K562 (cell line): ENCODE results near the gene PTP4A2. TPM values are rescaled to one million over a fixed set of nuclear protein-coding genes. Genes with fewer than 3 reads are reported as not detected.

ENCODE experiments used
- ARID1B ChIP-seq: fragments of 450-650 bp; IDR thresholded peaks from 2 replicates; pipeline ENCODE4 v1.6.1; 2016; ENCODE audit warnings: antibody characterized with exemption, mild to moderate bottlenecking, inconsistent platforms
- ASH1L ChIP-seq: fragments of 450-650 bp; IDR thresholded peaks from 2 replicates; pipeline ENCODE4 v1.6.1; 2018; ENCODE audit warnings: borderline replicate concordance, mild to moderate bottlenecking, low read depth; ENCODE audit not compliant: partially characterized antibody
- CEBPG ChIP-seq, 3 experiments: fragments of 200-800 bp in 1 of 3; sonication (Bioruptor generic) in 1 of 3; sonication (generic) in 1 of 3; formaldehyde crosslinking in 1 of 3; IDR thresholded peaks in 2 of 3; conservative IDR thresholded peaks in 1 of 3; 2 replicates each; pipeline versions ENCODE4 v1.6.1 to v1.8.0; 2016 to 2022; ENCODE audit warnings: missing compliant biosample characterization in 2 of 3, missing genetic modification characterization in 2 of 3, mild to moderate bottlenecking in 1 of 3, missing genetic modification reagents in 1 of 3
- ELF1 ChIP-seq: fragments of 200-800 bp; sonication (Bioruptor generic); IDR thresholded peaks from 2 replicates; pipeline ENCODE4 v1.6.1; 2016; ENCODE audit warnings: missing genetic modification characterization, missing compliant biosample characterization
- FIP1L1 ChIP-seq: fragments of 200-400 bp; formaldehyde crosslinking; IDR thresholded peaks from 2 replicates; pipeline ENCODE4 v1.6.1; 2018; ENCODE audit warnings: mild to moderate bottlenecking, low read depth, low read length; ENCODE audit not compliant: poor library complexity, severe bottlenecking
- FOXA3 ChIP-seq, 2 experiments: fragments of 450-650 bp in 1 of 2; sonication (generic) in 1 of 2; formaldehyde crosslinking; IDR thresholded peaks in 1 of 2; conservative IDR thresholded peaks in 1 of 2; 2 replicates each; pipeline versions ENCODE4 v1.4.0 to v1.8.0; 2020 to 2022; ENCODE audit warnings: mild to moderate bottlenecking in 2 of 2, missing genetic modification reagents in 1 of 2
- FUS ChIP-seq: fragments of 200-400 bp; formaldehyde crosslinking; optimal IDR thresholded peaks from 2 replicates; pipeline ENCODE3; 2017; ENCODE audit warnings: low read depth, low read length
- GATAD2A ChIP-seq: fragments of 450-650 bp; IDR thresholded peaks from 2 replicates; pipeline ENCODE4 v1.6.1; 2017
- HNRNPL ChIP-seq: fragments of 200-400 bp; formaldehyde crosslinking; IDR thresholded peaks from 2 replicates; pipeline ENCODE4 v1.6.1; 2017; ENCODE audit warnings: low read depth, mild to moderate bottlenecking, low read length
- KAT8 ChIP-seq: fragments of 450-650 bp; IDR thresholded peaks from 2 replicates; pipeline ENCODE4 v1.6.1; 2016; ENCODE audit warnings: low read depth, mild to moderate bottlenecking
- MYNN ChIP-seq, 2 experiments: sonication (generic); formaldehyde crosslinking in 1 of 2; IDR thresholded peaks; 2 replicates each; pipeline versions ENCODE4 v1.5.0 to v1.6.1; 2016 to 2020; ENCODE audit warnings: antibody characterized with exemption in 1 of 2, missing genetic modification reagents in 1 of 2
- NFE2L1 ChIP-seq: fragments of 450-650 bp; IDR thresholded peaks from 2 replicates; pipeline ENCODE4 v1.6.1; 2016; ENCODE audit warnings: missing genetic modification characterization, low read depth, mild to moderate bottlenecking, missing compliant biosample characterization, moderate library complexity, borderline replicate concordance
- PHF8 ChIP-seq: fragments of 200-600 bp; sonication (generic); IDR thresholded peaks from 2 replicates; pipeline ENCODE4 v1.6.1; 2012; ENCODE audit warnings: mixed run types, mild to moderate bottlenecking, inconsistent platforms, low read length, moderate library complexity, borderline replicate concordance
- POLR2AphosphoS2 ChIP-seq: IDR thresholded peaks from 2 replicates; pipeline ENCODE4 v1.6.1; 2012; ENCODE audit warnings: low read length, improper control_type of control experiment
- RB1 ChIP-seq: fragments of 450-650 bp; IDR thresholded peaks from 2 replicates; pipeline ENCODE4 v1.6.1; 2017; ENCODE audit warnings: low read depth, mild to moderate bottlenecking
- RBM15 ChIP-seq: fragments of 200-400 bp; formaldehyde crosslinking; IDR thresholded peaks from 2 replicates; pipeline ENCODE4 v1.6.1; 2018; ENCODE audit warnings: mild to moderate bottlenecking, low read length, moderate library complexity; ENCODE audit not compliant: insufficient read depth
- SETDB1 ChIP-seq: IDR thresholded peaks from one replicate; pipeline ENCODE4 v1.6.1; 2012; ENCODE audit warnings: low read length, control low read depth, inconsistent platforms
- ZNF121 ChIP-seq: sonication (generic); formaldehyde crosslinking; conservative IDR thresholded peaks from 2 replicates; pipeline ENCODE4 v1.8.0; 2022; ENCODE audit warnings: missing genetic modification reagents
- polyA plus RNA-seq, 8 experiments: library from polyadenylated mRNA; depleted of rRNA in 4 of 8; stranded (reverse) in 5 of 8; unstranded in 3 of 8; fragments of >200 nt; fragmentation: Nextera tagmentation in 2 of 8; fragmentation: Illumina TruSeq in 1 of 8; extraction: Ambion mirVana in 2 of 8; extraction: Trizol in 1 of 8; gene quantifications; 2 replicates each; pipeline versions ENCODE4 v1.2.1 to v1.2.3, GENCODE V29; 2011 to 2014; ENCODE audit warnings: inconsistent platforms in 1 of 8, missing spikeins in 1 of 8
- total RNA-seq, 7 experiments: library from RNA; depleted of rRNA in 6 of 7; stranded (reverse); fragments of >200 nt in 6 of 7; fragmentation: Illumina TruSeq in 2 of 7; extraction: Trizol in 2 of 7; gene quantifications; 2 replicates each; pipeline versions ENCODE4 v1.2.1 to v1.2.3, GENCODE V29; 2011 to 2021; ENCODE audit warnings: low replicate concordance in 1 of 7
- TF ChIP-seq, protein P1 (sequence below), 2 experiments: fragments of 450-650 bp in 1 of 2; sonication (generic) in 1 of 2; formaldehyde crosslinking in 1 of 2; IDR thresholded peaks in 1 of 2; conservative IDR thresholded peaks in 1 of 2; 2 replicates each; pipeline versions ENCODE4 v1.6.1 to v1.8.1; 2016 to 2023; ENCODE audit warnings: mild to moderate bottlenecking in 2 of 2, moderate library complexity in 2 of 2, inconsistent platforms in 1 of 2, missing genetic modification reagents in 1 of 2
- TF ChIP-seq, protein P2 (sequence below): fragments of 250-450 bp; sonication (Bioruptor Pico); IDR thresholded peaks from 2 replicates; pipeline ENCODE4 v1.4.0; 2020

Gene PTP4A2
- total and polyA plus RNA-seq, 9 of the 15 experiments (the other 6 are each of a cell fraction or from before 2014, with no cell fraction given): 197 to 870 (median 480) TPM

DNA sequence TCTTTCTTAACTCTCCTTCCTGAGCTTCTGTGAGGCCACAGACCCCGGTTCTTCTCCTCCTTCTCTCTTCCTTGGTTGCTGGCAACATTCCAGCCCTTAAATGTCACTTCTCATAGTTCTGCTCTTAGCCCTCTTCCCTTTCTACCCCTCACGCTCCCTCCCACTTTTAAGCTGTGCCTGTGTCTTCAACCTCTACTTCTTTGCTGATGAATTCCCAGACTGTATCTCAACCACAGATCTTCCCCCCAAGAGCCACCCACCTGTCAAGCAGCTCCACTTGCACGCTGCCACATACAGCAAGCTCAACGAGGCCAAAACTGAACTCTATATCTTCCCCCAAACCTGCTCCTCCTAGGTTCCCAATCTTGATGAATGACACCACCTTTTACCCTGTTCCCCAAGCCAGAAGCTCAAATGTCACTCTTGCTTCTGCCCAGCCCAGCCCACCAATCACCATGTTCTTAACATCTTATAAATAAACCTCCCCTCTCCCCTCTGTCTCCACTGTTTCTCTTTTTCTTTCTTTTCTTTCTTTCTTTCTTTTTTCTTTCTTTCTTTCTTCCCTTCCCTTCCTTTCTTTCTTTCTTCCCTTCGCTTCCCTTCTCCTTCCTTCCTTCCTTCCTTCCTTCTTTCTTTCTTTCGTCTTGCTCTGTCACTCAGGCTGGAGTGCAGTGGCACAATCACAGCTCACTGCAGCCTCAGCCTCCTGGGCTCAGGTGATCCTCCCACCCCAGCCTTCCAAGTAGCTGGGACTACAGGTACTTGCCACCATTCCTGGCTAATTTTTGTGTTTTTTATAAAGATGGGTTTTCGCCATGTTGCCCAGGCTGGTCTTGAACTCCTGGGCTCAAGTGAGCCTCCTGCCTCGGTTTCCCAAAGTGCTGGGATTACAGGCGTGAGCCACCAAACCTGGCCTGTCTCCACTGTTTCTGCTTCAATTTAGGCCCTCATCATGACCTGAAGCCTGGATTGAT is 19.8 kb upstream of the PTP4A2 start (continued):
- TF ChIP-seq, protein P1, sequence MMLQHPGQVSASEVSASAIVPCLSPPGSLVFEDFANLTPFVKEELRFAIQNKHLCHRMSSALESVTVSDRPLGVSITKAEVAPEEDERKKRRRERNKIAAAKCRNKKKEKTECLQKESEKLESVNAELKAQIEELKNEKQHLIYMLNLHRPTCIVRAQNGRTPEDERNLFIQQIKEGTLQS (IDR thresholded peaks at IDR 0.05): no peak; the same call in 1 of the 2 replicates
- TF ChIP-seq, protein P1 (CRISPR knock-in tag; conservative IDR thresholded peaks at IDR 0.05): no peak
- TF ChIP-seq HNRNPL (no peak), ARID1B (peak; percentile 82), NFE2L1 (tag) (no peak), FUS (no peak), FOXA3 (CRISPR knock-in tag; conservative IDR thresholded peaks at IDR 0.05 in 1 of 2, IDR thresholded peaks at IDR 0.05 in 1 of 2) (no peak), RB1 (no peak), POLR2AphosphoS2 (no peak), ASH1L (peak; percentile 61), RBM15 (no peak), PHF8 (no peak), FIP1L1 (no peak), CEBPG (CRISPR knock-in tag; IDR thresholded peaks at IDR 0.05) (no peak), CEBPG (tag; conservative IDR thresholded peaks at IDR 0.05 in 1 of 2, IDR thresholded peaks at IDR 0.05 in 1 of 2) (no peak), ELF1 (tag) (no peak), ZNF121 (CRISPR knock-in tag) (no peak), MYNN (IDR thresholded peaks at IDR 0.05) (peak; percentile 19; the same call in 1 of the 2 replicates), MYNN (CRISPR knock-in tag; IDR thresholded peaks at IDR 0.05) (no peak), KAT8 (no peak), SETDB1 (no peak), GATAD2A (peak; percentile 84; the same call in 1 of the 2 replicates)
- TF ChIP-seq, protein P2, sequence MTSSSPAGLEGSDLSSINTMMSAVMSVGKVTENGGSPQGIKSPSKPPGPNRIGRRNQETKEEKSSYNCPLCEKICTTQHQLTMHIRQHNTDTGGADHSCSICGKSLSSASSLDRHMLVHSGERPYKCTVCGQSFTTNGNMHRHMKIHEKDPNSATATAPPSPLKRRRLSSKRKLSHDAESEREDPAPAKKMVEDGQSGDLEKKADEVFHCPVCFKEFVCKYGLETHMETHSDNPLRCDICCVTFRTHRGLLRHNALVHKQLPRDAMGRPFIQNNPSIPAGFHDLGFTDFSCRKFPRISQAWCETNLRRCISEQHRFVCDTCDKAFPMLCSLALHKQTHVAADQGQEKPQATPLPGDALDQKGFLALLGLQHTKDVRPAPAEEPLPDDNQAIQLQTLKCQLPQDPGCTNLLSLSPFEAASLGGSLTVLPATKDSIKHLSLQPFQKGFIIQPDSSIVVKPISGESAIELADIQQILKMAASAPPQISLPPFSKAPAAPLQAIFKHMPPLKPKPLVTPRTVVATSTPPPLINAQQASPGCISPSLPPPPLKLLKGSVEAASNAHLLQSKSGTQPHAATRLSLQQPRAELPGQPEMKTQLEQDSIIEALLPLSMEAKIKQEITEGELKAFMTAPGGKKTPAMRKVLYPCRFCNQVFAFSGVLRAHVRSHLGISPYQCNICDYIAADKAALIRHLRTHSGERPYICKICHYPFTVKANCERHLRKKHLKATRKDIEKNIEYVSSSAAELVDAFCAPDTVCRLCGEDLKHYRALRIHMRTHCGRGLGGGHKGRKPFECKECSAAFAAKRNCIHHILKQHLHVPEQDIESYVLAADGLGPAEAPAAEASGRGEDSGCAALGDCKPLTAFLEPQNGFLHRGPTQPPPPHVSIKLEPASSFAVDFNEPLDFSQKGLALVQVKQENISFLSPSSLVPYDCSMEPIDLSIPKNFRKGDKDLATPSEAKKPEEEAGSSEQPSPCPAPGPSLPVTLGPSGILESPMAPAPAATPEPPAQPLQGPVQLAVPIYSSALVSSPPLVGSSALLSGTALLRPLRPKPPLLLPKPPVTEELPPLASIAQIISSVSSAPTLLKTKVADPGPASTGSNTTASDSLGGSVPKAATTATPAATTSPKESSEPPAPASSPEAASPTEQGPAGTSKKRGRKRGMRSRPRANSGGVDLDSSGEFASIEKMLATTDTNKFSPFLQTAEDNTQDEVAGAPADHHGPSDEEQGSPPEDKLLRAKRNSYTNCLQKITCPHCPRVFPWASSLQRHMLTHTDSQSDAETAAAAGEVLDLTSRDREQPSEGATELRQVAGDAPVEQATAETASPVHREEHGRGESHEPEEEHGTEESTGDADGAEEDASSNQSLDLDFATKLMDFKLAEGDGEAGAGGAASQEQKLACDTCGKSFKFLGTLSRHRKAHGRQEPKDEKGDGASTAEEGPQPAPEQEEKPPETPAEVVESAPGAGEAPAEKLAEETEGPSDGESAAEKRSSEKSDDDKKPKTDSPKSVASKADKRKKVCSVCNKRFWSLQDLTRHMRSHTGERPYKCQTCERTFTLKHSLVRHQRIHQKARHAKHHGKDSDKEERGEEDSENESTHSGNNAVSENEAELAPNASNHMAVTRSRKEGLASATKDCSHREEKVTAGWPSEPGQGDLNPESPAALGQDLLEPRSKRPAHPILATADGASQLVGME (CRISPR knock-in tag): no peak
